Right lobe of liver (tissue), 4 donors: ENCODE data around the gene CCDC181.

ENCODE experiments used
- CTCF ChIP-seq, 4 donors: fragments of 200-600 bp in 3 of 4; fragments of 450-650 bp in 1 of 4; IDR thresholded peaks; one replicate each; pipeline versions ENCODE4 v1.5.1 to v1.8.0; 2016 to 2022; ENCODE audit warnings: antibody characterized with exemption in 4 of 4, mild to moderate bottlenecking in 2 of 4
- POLR2A ChIP-seq: fragments of 450-650 bp; IDR thresholded peaks from one replicate; pipeline ENCODE4 v1.6.1; 2017; ENCODE audit warnings: antibody characterized with exemption, mild to moderate bottlenecking
- donor health status: DM: no; HTN: no; CAD: no.
- donor health status: DM: no; HTN: no; CAD: no.
- donor health status: DM: no; HTN: yes; CAD: no.

- TF ChIP-seq POLR2A (no peak), CTCF (IDR thresholded peaks at IDR 0.05) (no peak)
Observed at GRCh38 chr1:169421309-169421708, 6.0 kb downstream of the CCDC181 start.
